Endothelial cell of umbilical vein (primary cell): ENCODE data around the gene TAF7.

Experiments
- FOS ChIP-seq: IDR thresholded peaks from 2 replicates; pipeline ENCODE4 v1.6.1; 2011; ENCODE audit warnings: mild to moderate bottlenecking, low read length, moderate library complexity, borderline replicate concordance; ENCODE audit not compliant: insufficient read depth
- POLR2A ChIP-seq: IDR thresholded peaks from 2 replicates; pipeline ENCODE4 v1.6.1; 2012; ENCODE audit warnings: low read depth, mild to moderate bottlenecking, control low read depth, low read length
- POLR2AphosphoS5 ChIP-seq: IDR thresholded peaks from 2 replicates; pipeline ENCODE4 v1.6.1; 2012; ENCODE audit warnings: low read depth, mild to moderate bottlenecking, control low read depth, low read length, moderate library complexity; ENCODE audit not compliant: insufficient read depth
- TF ChIP-seq, protein P1 (sequence below), 2 donors: IDR thresholded peaks; 1 replicate in 1 of 2; 2 replicates in 1 of 2; pipeline ENCODE4 v1.5.1; 2011; ENCODE audit warnings: low read length in 2 of 2, mild to moderate bottlenecking in 2 of 2, moderate library complexity in 2 of 2, control low read depth in 1 of 2, inconsistent platforms in 1 of 2, low read depth in 1 of 2; ENCODE audit not compliant: insufficient read depth in 1 of 2; ENCODE audit errors: extremely low read depth in 1 of 2

DNA sequence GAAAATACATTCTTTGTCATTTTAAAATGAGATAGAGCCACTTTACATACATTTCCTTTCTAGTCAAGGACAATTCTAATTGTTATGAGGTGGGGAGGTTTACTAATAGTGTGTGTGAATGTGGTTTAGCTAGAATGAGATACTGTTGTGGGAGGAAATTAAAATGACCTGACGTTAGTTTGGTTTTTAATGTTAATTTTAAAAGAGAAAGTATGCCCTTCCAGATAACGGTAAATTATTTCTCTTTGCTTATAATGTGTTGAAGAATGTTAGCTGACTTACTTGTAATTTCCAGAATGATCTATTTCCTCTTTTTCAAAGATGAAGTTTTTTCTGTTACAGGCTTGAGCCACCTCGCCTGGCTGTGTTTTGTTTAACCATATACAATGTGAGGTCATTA is 1.7 kb upstream of the TAF7 start:
- TF ChIP-seq, protein P1, sequence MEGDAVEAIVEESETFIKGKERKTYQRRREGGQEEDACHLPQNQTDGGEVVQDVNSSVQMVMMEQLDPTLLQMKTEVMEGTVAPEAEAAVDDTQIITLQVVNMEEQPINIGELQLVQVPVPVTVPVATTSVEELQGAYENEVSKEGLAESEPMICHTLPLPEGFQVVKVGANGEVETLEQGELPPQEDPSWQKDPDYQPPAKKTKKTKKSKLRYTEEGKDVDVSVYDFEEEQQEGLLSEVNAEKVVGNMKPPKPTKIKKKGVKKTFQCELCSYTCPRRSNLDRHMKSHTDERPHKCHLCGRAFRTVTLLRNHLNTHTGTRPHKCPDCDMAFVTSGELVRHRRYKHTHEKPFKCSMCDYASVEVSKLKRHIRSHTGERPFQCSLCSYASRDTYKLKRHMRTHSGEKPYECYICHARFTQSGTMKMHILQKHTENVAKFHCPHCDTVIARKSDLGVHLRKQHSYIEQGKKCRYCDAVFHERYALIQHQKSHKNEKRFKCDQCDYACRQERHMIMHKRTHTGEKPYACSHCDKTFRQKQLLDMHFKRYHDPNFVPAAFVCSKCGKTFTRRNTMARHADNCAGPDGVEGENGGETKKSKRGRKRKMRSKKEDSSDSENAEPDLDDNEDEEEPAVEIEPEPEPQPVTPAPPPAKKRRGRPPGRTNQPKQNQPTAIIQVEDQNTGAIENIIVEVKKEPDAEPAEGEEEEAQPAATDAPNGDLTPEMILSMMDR (IDR thresholded peaks at IDR 0.05; ENCODE audit: extremely low read depth in 1 of 2, insufficient read depth in 1 of 2, low read depth in 1 of 2, low read length in 2 of 2) = no peak
- TF ChIP-seq FOS (no peak), POLR2AphosphoS5 (no peak), POLR2A (no peak)
